NCI-H1694 treated with DMSO at 0.1 percent for 48 hours (cell line): Measurements from ENCODE around the gene ETV1.

Source experiments
- DNase-seq: peaks from one replicate; lab custom pipeline; 2025; lab: John Stamatoyannopoulos, UW

ETV1 gene

GRCh38 chr7:13989126-13989948 is at the start of gene ETV1:
Gene ETV1 (minus strand): TSS chr7:13989666. CDS start chr7:13989052, 614 bp downstream.
- DNase-seq: peak; percentile 60

- no peak for DNase-seq
Measured at GRCh38 chr7:14024406-14024805, 34.9 kb upstream of the ETV1 start.

DNA sequence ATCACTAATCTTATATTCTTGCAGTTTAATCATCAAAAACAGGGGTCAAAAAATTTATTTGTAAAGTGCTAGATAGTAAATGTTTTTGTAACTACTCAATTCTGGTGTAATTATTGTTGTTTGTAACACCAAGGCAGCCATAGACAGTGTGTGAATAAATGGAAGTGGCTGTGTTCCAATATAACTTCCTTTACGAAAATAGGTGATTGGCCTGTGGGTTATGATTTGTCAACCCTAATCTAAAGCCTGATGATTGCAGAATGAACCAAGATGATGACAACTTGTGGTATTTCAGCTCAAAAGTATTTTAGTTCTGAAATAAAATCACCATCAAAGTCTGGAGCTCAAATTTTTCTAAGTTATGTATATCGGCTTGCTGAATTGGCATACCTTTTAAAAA is 34.4 kb upstream of the ETV1 start:
- DNase-seq: no peak

GRCh38 chr7:14023342-14023741 is 33.9 kb upstream of the ETV1 start:
- DNase-seq: no peak

DNA sequence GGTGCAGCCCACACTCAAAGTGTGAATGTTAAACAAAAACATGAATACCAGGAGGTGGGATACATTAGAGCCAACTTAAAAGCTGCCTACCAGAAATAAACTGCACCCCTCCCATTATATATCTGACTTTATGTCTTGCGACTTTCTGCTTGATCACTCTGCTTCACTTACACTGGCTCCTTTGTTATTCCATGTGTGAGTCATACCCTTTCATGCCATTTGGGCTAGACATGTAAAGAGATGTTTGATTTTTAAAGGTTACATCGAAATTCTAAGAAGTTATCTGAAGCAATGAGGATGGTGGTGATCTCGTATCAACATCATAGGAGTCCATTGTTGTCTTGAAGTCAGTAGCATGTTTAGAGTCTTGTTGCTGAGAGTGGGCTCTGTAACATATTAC is 31.6 kb upstream of the ETV1 start:
- no peak for DNase-seq

GRCh38 chr7:14020339-14020900 is 31.0 kb upstream of the ETV1 start:
- no peak for DNase-seq

DNA sequence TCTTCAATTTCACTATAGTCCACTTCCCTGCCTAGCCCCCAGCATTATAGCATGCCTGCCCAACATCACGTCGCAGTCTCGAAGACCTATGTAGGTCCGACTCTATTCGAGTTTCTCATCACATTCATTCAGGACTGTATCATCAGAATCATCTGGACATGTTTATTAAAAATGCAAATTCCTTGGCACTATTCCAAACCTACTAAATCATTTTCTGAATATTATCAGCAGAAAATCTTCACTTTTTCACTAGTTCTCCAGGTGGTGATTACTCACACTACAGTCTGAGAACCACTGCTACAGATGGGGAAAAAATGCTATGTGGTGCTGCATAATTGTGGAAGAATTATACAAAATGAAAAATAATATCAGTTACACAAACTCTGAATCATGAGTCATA is 29.3 kb upstream of the ETV1 start:
- DNase-seq: no peak

GRCh38 chr7:14016950-14017349 is 27.5 kb upstream of the ETV1 start:
- no peak for DNase-seq

GRCh38 chr7:14013898-14014297 is 24.4 kb upstream of the ETV1 start:
- DNase-seq: no peak

DNA sequence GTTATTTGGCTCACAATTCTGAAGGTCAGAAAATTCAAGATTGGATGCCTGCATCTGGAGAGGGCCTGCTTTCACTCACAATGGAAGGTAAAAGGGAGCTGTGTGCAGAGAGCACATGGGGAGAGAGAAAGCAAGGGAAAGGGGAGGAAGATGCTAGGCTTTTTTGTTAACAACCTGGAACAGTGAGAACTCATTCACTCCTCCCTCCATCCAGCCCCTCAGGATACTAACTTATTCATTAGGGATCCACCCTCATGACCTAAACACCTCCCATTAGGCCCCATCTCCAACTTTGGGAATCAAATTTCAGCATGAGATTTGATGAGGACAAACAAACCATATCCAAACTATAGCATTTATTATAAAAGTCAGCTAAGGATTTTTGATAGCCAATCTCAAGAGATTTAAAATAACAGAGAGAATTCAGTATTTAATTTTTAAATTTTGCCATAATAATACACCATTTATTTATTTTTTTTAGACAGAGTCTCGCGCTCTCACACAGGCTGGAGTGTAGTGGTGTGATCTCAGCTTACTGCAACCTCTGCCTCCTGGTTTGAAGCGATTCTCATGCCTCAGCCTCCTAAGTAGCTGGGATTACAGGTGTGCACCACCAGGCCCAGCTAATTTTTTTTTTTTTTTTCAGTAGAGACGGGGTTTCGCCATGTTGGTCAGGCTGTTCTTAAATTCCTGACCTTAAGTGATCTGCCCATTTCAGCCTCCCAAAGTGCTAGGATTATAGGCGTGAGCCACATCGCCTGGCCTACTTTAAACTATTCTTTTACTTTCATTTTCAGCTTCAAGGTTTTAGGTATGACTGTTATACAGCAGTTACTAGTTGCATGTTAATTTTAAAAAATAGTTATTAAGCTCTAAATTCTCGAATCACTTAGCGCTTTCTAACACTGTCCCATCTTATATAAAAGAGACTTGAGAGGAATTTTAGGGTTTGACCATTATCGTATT is 20.3 kb upstream of the ETV1 start:
- no peak for DNase-seq

DNA sequence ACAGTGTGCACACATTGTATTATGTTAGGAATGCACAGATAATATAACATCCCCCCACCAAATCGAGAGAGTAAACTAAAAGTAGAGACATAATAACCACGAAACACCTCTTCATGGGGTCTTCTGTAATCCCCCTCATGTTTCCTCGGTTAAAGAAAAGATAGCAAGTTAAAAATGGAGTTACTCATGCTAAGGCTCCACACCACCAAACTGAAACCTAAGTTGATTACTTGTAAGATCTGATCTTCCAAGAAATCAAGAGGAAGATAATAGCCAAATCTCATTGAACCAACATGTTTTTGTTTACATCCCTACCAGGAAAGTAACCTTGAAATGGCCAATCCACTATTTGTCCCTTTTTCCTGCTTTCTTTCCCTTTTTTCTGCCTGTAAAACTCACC is 11.7 kb upstream of the ETV1 start:
- no peak for DNase-seq

DNA sequence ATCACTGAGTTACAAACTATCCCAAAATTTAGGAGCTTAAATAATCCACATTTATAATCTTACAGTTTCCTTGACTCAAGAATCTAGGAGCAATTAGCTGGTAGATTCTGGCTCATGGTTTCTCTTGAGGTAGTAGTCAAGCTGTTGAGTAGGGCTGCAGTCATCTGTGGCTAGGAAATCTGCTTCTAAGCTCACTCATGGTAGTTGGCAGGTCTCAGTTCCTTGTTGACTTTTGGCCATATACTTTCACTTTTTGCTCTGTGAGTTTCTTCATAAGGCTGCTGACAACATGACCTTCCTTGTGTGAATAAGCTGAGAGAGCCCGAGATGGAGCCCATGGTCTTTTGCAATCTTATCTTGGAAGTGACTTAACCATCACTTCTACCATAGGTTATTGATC is 10.8 kb upstream of the ETV1 start:
- DNase-seq: no peak

- DNase-seq: no peak
Measured at GRCh38 chr7:13998866-13999265, 9.4 kb upstream of the ETV1 start.

DNA sequence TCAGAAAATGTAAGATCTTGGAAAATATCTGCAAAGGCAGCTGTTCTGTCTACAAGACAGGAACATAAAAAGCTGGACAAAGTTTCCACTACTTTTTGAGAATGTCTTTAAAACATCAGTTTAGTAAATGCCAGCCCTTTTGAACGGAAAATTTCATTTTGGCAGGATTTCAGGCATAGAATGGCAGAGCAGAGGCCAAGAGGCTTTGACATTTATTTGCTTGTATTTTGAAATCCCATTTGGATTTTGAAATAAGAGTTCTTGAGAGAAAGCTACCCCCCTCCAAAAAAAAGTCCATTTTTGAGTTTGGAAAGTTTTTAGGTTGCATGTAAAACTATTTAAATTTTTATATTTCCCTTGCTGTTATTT is 3.1 kb upstream of the ETV1 start:
- no peak for DNase-seq

- DNase-seq: no peak
Measured at GRCh38 chr7:13991791-13992595, 2.5 kb upstream of the ETV1 start.

GRCh38 chr7:13990984-13991790 is 1.7 kb upstream of the ETV1 start:
- DNase-seq: peak; percentile 45

- DNase-seq: no peak
Measured at GRCh38 chr7:13990319-13990983, 985 bp upstream of the ETV1 start.

DNA sequence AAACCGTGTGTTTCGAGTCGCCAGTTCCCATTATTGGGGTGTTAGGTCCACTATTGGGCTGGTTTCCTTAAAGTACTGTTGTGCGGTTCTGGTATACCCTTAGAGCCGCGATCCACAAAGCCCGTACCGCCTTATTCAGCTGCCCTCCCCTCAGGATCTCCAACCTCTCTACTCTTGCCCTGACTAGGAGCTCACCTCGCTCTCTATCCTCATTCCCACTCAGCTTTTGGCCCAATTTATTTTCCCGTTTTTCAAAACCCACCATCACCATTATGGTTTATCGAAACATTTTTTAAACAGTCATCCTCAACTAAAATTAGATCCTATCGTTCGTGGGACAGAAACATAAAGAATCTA is 461 bp upstream of the ETV1 start:
- DNase-seq: no peak

GRCh38 chr7:13988731-13989125 is 738 bp downstream of the ETV1 start:
- no peak for DNase-seq

- no peak for DNase-seq
Measured at GRCh38 chr7:13988065-13988464, 1.4 kb downstream of the ETV1 start.

GRCh38 chr7:13987395-13987794 is 2.1 kb downstream of the ETV1 start:
- no peak for DNase-seq
